Neural progenitor cell (in vitro differentiated cells): ENCODE results near the gene PDCD4.

Experiments used
- EZH2 ChIP-seq: fragments of 200-600 bp; sonication (generic); IDR thresholded peaks from 2 replicates; pipeline ENCODE4 v1.6.1; 2017; ENCODE audit warnings: antibody characterized with exemption, mild to moderate bottlenecking, moderate library complexity
- EZH2phosphoT487 ChIP-seq: fragments of 200-600 bp; sonication (generic); IDR thresholded peaks from 2 replicates; pipeline ENCODE4 v1.6.1; 2017; ENCODE audit warnings: antibody characterized with exemption
- TF ChIP-seq, protein P1 (sequence below): fragments of 200-600 bp; sonication (generic); IDR thresholded peaks from 2 replicates; pipeline ENCODE4 v1.5.1; 2017; ENCODE audit warnings: antibody characterized with exemption, mild to moderate bottlenecking

DNA sequence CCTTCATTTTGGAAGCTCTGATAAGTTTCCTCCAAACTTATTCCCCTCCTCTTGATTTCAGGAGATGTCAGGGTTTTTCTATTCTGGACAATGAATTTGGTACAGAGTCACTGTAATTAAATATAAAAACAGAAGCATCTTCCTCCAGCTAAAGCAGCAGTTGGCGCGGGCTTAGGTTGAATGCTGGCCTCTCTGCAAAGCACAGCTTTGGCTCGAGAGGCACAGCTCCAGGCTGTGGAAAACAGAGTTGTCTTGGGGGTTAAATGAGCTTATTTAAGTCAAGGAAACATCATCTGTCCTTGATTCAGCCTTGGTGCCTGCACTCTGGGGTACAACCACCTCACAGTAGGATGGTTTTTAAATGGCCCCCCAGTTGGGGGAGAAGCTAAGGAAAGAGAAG, 35.0 kb upstream of the PDCD4 start:
- TF ChIP-seq, protein P1, sequence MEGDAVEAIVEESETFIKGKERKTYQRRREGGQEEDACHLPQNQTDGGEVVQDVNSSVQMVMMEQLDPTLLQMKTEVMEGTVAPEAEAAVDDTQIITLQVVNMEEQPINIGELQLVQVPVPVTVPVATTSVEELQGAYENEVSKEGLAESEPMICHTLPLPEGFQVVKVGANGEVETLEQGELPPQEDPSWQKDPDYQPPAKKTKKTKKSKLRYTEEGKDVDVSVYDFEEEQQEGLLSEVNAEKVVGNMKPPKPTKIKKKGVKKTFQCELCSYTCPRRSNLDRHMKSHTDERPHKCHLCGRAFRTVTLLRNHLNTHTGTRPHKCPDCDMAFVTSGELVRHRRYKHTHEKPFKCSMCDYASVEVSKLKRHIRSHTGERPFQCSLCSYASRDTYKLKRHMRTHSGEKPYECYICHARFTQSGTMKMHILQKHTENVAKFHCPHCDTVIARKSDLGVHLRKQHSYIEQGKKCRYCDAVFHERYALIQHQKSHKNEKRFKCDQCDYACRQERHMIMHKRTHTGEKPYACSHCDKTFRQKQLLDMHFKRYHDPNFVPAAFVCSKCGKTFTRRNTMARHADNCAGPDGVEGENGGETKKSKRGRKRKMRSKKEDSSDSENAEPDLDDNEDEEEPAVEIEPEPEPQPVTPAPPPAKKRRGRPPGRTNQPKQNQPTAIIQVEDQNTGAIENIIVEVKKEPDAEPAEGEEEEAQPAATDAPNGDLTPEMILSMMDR: no peak
- TF ChIP-seq EZH2 (no peak), EZH2phosphoT487 (no peak)
